Fibroblast of skin of left quadriceps (primary cell): Measurements from ENCODE around the gene CDC16.
A peak's percentile ranks its signal among the peaks of the same experiment; 100 is the strongest.

ENCODE experiments used
- DNase-seq, 2 experiments: peaks; one replicate each; pipeline ENCODE4 v3.0.0-alpha.2; 2013; ENCODE audit warnings: low read depth in 2 of 2

Gene CDC16

DNA sequence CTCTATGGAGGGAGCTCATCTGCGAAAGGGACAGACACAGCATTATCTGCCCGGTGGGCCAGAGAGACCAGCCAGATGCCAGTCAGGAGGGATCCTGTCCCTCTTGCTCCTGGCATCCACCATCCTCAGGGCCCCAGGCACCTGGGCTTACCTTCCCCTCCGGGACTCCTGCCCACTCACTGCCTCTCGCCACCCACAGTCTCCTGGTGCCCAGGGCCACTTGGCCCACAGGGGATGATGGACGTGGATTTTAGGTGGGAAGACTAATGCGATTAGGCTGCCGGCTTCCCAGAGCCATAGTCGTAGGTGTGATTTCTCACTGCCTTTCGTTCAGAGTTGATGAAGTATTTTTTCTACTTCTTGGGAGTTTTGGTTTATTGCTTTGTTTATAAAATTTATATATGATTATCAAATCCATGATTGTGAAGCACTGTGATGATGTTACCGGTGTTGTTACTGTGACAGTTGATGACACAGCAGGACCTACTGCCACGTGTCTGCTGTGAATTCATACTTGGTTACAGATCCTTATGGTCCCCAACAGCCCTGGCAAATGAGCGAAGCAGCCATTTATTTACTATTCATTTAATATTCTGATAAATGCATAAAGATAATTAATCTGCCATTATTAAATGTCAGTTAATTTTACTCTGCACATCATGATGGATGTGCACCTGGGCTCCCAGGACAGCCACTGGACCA lies 65.1 kb downstream of the CDC16 start:
- DNase-seq: no peak

DNA sequence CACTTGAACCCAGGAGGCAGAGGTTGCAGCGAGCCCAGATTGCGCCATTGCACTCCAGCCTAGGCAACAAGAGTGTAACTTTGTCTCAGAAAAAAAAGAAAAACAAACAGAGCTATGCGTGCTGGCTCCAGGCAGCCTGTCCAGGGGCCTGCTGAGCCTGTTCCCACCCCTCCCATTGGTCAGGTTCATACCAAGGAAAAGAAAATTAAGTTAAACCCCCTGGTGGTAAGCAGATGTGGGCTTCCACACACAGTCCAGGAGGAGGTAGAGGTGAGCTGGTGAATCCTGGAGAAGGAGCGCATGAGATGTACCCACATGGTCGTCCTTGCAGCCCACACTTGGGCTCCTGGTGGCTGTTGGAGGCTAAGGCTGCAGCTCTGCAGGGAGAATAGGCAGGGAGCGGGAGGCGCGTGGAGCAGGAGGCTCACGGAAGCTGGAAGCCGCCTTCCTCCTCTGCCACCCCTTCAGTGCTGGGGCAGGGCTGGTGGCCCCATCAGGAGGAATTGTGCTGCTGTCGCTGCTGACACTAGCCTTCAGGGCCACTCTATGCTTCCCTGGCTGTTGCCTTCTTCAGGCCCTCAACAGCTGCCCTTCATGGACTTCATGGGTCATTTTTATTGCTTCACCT lies 69.1 kb downstream of the CDC16 start:
- no peak for DNase-seq

DNA sequence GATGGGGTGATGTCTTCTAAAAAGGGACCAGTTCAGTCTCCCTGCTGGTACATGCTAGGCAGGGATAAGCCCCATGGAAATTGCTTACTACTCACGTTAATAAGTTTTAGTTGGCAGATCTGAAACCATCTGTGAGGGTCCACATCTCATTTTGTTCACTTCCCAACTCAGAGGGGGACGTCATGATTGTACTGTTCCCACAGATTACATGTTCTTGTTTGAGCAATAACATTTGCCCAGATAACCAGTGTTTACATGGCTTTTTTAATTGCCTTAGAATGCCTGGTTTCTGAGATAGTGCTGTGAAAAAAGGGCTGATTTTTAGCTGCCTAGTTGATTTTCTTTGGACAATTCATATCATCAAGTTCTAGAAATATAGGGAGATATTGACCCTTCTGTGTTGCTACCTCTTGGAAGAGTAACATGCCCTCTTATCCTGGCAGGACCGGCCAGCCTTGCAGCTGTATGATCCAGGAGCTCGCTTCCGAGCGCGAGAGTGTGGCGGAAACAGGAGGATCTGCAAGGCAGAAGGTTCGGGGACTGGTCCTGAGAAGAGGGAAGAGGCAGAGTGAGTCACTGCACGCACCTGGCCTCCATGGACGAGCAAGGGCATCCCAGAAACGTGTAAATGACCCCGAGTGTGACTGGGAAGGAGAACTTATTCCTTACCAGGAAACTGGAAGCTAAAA lies 69.8 kb downstream of the CDC16 start:
- DNase-seq: no peak

DNA sequence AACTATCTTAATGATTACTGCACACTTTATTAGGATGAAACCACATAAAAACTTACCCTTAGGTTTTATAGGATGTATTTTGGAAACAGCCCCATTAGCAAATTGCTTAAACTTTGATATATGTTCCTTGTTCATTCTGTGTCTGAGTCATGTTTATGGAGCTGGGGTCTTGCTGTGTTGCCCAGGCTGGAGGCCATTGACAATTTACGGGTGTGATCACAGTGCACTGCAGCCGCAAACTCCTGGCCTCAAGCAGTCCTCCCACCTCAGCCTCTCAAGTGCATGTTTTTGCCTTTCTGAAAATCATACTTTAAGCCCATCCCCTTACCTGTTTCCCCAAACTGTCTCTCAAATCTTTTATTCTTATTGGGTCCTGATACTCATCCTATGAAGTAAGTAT lies 74.4 kb downstream of the CDC16 start:
- no peak for DNase-seq

DNA sequence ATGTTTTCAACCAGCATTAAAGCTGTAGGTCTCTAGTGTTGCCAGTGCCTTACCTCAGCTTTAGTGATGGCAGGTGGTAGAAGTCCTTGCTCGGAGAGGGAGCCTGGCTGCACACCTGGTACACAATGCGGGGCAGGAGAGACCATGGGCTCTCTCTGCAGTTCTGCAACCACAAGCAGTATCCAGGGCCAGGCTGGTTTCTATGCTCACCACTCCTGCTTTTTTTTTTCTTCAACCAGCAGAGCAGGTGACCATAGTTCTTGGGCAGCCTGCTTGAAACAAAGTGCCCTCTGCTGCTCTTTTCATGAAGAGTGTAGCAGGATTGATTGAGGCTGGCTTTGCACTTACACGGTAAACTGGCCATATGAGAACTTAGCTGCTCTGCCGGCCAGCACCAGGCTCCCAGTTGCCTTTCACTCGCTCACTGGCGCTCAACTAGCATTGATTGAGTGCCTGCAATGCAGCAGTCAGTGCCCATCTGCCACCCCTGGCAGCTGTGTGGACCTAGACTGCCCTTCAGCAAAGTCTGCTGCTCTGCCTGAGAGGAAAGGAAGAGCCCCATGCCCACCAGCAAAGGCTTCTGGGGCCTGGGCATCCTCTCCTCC lies 75.2 kb downstream of the CDC16 start:
- no peak for DNase-seq

DNA sequence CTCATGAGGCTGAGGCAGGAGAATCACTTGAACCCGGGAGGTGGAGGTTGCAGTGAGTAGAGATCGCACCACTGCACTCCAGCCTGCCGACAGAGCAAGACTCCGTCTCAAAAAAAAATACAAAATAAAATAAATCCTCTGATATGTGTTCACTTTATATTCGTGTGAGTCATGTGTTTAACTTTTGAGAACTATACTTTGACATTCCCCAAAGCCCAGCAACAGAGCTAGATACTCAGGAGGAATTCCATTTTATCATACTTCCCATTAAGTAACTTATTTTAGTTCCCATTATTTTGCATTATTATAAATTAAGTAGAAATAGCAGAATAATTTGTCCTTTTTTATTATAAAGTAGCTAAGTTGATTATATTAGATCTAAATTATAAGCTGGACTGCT lies 76.3 kb downstream of the CDC16 start:
- no peak for DNase-seq

DNA sequence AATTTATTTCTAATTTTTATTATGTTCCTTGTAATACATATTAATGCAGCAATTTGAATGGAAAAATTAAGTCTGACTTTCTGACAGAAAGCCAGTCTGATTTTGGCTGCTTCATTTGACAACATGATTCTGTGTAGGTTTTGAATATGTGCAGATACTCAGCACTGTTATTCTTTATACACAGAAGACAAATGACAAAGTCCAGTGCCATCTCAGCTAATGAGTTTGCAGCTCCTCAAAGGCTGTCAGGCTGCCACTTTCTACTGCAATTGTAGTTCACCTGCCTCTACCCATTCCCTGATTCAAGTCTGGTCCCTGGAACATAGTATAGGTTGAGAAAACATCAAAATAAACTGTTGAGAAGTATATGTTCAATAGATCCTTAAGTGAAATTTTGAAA lies 76.7 kb downstream of the CDC16 start:
- DNase-seq: no peak

DNA sequence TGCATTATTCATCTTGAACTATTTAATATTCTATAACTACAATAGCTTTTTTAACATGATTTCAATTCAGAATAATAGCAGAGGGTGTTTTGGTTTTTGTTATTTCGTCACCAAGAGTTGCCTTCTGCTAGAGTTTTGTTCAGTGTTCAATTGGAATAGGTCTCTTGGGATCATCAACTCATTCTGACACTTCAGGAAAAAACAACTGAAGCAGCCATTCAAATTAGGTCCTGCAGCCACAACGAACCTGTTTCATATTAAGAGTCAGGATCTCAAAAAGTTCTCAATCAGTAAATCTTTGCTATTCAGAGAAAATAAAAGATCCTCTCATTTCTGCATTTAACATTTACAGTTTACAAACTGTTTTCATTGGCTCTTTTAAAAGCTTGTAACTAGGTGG lies 77.2 kb downstream of the CDC16 start:
- DNase-seq: peak; percentile 44

DNA sequence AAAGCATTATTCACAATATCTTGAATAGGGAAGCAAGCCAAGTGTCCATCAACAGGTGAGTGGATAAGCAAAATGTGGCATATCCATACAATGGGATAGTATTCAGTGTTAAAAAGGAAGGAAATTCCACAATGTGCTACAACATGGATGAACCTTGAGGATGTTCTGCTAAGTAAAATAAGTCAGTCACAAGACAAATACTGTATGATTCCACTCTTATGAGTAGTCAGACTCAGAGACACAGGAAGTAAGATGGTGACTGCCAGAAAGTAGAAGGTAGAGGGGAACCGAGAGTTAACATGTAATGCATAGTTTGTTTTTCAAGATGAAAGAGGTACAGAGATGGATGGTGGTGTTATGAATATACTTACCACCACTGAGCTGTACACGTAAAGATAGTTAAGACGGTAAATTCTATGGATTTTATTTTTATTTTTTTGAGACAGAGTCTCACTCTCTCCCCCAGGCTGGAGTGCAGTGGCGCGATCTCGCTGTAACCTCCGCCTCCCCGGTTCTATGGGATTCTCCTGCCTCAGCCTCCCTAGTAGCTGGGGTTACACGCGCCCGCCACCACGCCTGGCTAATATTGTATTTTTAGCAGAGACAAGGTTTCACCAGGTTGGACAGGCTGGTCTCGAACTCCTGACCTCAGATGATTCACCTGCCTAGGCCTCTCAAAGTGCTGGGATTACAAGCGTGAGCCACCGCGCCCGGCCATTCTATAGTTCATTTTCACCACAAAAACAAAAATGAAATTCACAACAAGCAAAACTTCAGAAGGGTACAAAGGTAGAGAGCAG lies 78.6 kb downstream of the CDC16 start:
- no peak for DNase-seq

DNA sequence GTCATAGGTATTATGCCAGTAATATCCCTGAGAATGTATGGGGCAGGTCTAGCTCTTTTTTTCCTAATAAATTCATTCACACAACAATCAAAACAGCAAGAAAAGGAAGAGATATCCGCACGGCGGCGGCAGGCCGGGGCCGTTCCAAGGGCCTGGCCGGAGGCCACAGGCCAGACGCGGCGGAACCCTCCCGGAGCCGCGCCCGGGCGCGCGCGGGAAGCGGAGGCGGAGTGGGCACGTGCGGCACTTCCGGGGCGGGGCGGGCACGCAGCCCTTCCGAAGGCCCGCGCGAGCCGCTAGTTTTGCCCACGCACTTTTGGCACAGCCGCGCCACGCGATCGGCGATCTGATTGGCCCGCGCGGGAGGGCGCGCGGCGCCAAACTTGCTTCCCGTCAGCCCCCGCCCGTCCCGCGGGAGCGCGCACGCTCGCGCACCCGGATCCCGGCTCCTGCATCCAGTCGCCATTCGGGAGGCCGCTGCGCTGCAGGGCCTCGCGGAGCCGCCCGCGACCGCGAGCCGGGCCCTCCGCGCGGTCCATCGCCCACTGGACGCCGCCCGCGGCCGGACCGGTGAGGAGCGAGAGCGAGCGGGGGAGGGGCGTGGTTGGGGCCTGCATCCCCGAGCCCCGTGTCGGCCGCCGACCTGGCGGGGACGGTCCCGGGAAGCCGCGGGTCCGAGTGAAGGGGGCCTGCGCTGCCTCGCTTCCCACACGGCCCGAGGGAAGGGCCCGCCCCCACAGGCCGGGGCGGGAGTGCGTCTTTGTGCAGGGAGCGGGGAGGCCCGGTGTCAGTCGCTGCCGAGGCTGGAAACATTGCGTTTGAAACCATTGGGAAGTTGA lies 79.6 kb downstream of the CDC16 start, which contains the start of gene CHAMP1:
TSS of gene CHAMP1 (plus strand) at position 430 of the 839 bp plus-strand sequence. CDS start 9,340 bp downstream, outside the sequence.
- peak; percentile 89 to 91 for DNase-seq

DNA sequence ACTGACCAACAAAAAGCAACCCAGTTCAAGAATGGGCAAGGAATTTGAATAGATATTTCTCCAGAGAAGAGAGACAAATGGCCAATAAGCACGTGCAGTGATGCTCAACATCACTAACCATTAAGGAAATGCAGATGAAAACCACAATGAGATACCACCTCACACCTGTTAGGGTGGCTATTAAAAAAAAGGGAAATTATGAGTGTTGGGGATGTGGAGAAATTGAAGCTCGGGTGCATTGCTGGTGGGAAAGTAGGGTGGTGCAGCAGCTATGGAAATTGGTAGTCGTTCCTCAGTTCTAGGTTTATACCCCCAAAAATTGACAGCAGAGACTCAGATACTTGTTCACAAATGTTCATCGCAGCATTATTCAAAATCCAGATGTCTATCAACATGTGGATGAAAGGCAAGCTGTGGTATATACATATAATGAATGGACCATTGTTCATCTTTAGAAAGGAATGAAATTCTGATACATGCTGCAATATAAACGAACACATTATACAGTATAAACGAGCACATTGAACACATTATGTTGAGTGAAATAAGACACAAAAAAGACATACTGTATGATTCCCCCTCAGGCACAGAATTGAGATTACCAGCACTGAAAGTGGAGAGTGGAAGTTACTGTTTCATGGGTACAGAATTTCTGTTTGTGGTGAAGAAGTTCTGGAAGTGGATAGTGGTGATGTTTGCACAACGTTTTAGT lies 80.5 kb downstream of the CDC16 start:
- DNase-seq: no peak

DNA sequence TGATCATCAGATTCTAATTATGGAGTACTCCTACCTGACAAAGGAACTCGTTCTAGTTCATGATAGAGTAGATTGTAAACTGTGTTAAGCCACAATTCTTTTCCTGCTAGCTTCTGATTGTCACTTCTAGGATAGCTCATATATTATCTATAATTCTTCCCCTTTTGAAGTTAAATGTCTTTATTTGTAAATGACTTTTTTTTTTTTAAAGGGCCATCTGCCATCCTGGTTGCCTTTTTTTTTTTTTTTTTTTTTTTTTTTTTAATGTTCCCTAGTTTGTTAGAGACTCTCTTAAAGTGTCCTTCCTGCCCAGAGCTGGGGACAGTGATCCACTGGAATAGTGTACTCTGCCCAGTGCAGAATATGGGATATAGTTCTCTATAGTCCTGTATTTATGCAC lies 83.9 kb downstream of the CDC16 start:
- no peak for DNase-seq

DNA sequence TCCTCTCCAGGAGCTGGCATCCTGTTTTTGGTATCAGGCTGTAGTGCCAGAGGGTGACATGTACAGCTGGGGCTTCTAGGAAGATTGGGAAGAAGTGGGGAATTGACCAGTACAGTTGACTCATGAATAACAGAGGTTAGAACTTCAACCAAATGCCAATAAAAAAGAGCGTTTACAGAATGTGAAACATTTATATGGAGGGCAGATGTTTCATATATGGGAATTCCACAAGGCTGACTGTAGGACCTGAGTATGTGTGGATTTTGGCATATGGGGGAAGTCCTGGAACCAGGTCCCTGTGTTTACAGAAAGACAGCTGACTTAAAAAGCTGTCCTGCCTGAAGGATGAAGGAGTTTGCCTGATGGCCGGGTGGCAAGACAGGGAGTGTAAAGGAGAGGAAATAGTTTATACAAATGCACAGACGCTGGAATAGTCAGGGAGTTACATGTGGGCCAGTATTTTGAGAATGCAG lies 84.8 kb downstream of the CDC16 start:
- peak; percentile 83 to 84 for DNase-seq

DNA sequence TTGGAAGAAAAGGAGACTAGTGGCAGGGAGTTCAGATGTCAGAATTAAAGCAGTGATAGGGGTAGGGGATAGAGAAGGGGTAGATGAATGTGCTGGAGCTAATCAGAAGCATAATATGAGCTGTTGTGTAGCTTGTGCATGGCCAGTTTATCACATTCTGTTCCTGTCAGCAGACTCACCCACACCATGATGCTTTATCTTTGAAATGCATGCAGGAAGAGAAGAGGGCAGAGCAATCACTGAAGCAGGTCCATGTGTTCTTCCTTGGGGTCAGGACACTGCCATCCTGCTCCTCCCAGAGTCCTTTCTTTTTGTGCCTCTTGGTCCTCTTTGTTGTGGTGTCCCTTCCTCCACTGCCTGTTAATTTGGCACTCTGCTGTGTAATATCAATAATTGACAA lies 85.4 kb downstream of the CDC16 start:
- no peak for DNase-seq

DNA sequence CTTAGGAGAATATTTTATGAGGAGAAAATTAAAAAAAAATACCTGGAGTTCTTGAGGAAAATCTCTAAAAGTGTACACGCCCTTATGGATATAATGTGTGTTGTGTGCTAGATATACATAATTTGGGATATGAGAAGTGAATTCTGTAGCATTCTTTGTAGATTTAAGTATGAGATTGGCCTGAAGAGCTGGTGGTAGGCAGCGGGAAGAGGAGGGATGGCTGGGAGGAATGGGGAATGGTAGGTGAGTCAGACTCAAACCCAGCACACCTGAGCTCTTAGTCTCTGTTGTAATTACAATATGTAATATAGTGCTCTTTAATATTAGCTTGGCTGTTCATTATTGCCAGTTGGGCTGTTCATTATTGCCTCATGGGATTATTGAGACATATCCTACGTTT lies 86.6 kb downstream of the CDC16 start:
- DNase-seq: no peak
